ENCODE results near the gene MARK3.

DNA sequence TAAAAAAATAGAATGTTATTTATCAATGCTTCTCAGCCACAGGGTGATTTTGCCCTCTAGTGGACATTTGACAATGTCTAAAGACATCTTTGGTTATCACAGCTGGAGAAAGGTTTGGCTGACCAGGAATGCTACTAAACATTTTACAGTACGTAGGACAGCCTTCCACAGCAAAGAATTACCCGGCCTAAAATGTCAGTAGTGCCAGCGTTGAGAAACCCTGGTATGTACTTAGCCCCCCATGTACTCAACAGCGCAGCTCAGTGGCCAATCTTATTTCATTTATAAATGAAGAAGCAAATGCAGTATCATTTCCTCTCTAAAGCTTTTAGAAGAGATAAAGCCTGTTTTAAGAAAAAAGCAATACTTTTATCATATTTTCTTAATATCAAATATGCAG lies 5.8 kb downstream of the MARK3 start:
- TF ChIP-seq POLR2A (IDR thresholded peaks at IDR 0.05; ENCODE audit: low read depth, low read length) (no peak), ETV6 (conservative IDR thresholded peaks at IDR 0.05 in 1 of 2, IDR thresholded peaks at IDR 0.05 in 1 of 2; ENCODE audit: borderline replicate concordance in 1 of 2, low read depth in 1 of 2) (no peak), SMC3 (IDR thresholded peaks at IDR 0.05; ENCODE audit: borderline replicate concordance, low read length) (peak; percentile 23; the same call in 1 of the 2 replicates), TAF1 (IDR thresholded peaks at IDR 0.05; ENCODE audit: borderline replicate concordance, low read depth, low read length) (no peak), USF2 (IDR thresholded peaks at IDR 0.05; ENCODE audit: borderline replicate concordance, low read depth, low read length) (no peak), SRF (IDR thresholded peaks at IDR 0.05; ENCODE audit: low read depth in 2 of 2, low read length in 2 of 2) (no peak), NR2C2 (IDR thresholded peaks at IDR 0.05; ENCODE audit: borderline replicate concordance, control insufficient read depth, insufficient read length, low read depth) (no peak), ZBTB33 (IDR thresholded peaks at IDR 0.05) (no peak), CTCF (IDR thresholded peaks at IDR 0.05 in 2 of 3, conservative IDR thresholded peaks at IDR 0.05 in 1 of 3; ENCODE audit: control insufficient read depth in 2 of 3, extremely low read depth in 1 of 3, insufficient read depth in 1 of 3, low read depth in 3 of 3, low read length in 3 of 3) (peak; percentile 58 to 78 (median 67)), EZH2 (IDR thresholded peaks at IDR 0.05; ENCODE audit: borderline replicate concordance, control insufficient read depth, low read depth, low read length) (no peak), PAX8 (IDR thresholded peaks at IDR 0.05) (no peak)

All from GM12878 (cell line).